ENCODE measurements around the gene ZG16B.
A peak's percentile ranks its signal among the peaks of the same experiment; 100 is the strongest.

ZG16B gene

DNA sequence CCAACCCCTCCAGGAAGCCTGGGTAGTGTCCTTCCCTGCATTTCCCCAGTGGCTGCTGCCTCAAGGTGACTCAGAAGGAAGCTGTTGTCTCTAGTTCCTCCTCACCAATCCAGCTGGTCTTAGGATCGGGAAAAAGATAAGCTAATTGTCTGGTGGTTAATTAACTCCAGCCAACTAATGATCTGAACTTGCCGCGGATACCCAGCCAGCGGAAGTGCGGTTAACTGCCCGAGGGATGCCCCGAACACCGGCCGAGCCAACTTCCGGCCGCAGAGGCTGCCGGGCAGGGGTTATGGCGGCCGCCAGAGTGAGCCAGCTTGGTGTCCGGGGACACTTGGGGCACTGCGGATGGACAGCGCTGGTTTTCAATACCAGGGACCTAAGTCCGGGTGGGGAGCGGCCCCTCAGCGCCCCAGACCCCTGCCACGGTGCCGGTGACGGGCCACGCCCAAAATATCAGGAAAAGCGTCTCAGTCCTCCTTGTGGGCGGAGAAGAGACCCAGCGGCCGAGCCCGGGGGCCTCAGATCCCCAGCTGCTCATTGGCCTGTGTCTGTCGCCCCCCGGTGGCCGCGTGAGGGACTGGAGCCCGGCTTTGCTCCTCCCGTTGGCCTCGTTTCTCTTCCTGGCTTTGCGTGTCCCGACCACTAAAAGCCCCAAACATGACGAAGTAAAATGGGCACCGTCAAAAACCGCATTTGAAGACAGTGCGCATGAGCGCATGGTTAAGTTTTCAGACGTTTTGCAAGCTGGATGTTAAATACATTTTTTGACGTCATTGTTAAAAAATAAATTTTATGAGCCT, 38.1 kb downstream of the ZG16B start:
- peak; percentile 90 for DNase-seq (ENCODE audit: low read depth)

DNA sequence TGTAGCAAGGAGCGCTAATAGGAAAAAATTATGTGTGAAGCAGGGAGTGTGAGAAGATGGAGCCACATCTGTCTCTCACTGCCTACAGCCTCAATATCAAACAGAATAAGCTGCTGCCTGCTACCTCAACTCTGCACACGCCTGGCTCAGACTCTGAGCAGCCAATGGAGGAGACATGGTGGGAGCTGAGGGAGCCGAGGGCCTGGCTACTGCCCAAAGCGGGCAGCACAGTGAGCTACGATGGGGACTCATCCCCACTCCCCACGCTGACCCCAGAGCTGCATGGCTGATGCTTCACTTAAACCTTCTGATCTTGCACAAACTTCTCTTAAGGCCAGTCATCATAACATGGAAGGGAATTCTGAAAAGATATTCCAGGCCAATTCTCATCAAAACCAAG, 41.8 kb downstream of the ZG16B start:
- DNase-seq (ENCODE audit: low read depth), result no peak

- no peak for DNase-seq (ENCODE audit: low read depth)
Observed at GRCh38 chr16:2874032-2874911, 44.2 kb downstream of the ZG16B start.

DNA sequence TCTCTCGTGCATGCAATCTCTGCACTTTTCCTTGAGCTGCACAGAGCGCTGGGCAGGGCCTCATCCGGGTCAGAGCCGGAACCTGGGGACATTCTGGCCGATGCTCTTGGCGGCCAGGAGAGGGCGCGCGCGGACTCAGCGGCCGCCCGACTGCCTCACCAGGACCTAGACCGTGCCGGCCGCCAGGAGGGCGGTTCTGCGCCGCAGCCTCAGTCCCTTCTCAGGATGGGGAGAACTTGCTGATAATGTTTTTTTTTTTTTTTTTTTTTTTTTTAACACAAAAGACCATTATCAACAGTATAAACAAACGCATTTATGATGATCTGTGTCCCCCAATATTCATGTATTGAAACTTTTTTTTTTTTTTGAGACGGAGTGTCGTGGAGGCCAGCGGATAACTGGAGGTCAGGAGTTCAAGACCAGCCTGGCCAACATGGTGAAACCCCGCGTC, 44.8 kb downstream of the ZG16B start:
- DNase-seq (ENCODE audit: low read depth), result peak; percentile 50

DNA sequence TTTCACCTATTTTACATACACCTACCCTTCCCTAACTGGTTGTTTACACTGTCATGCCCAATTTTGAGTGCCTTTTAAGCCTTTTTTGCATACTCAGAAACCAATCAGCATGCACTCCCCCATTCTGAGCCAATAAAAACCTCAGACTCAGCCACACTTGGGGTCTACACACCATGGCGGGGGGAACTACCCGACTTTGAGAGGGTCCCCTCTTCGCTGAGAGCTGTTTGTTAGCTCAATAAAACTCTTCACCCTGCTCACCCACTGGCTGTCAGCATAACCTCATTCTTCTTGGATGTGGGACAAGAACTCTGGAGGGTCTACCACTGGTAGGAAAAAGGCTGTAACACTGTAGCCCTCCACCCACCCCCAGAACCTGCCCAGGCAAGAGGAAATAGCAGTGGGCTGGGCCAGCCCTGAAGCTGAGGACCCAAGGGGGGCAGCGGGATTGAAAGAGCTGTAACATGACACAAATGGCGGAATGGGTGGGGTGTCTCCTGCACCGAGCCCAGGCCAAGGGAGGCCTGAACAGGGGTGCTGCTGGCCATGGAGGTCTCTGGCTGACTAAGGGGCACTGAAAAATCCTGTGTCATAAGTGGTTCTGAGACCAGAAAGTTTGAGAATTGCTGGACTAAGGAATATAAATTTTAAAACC, 49.9 kb downstream of the ZG16B start:
- no peak for DNase-seq (ENCODE audit: low read depth)
